Heart left ventricle (tissue), 13 donors: ENCODE results near the gene EIF4E3.

Experiments used
- CTCF ChIP-seq, 12 donors: fragments of 200-600 bp; sonication (generic) in 4 of 12; IDR thresholded peaks; one replicate each; pipeline versions ENCODE4 v1.5.0 to v1.8.0; 2018 to 2022; ENCODE audit warnings: antibody characterized with exemption in 12 of 12, mild to moderate bottlenecking in 5 of 12
- POLR2A ChIP-seq, 2 donors: fragments of 450-650 bp; IDR thresholded peaks; one replicate each; pipeline ENCODE4 v1.6.1; 2017; ENCODE audit warnings: antibody characterized with exemption in 2 of 2, mild to moderate bottlenecking in 2 of 2, moderate library complexity in 2 of 2
- donor health status: ischemic (EF 13 %, LVEDD 7.1; RV severe dilation, severe dysfunction).
- donor health status: DM: no; HTN: yes; CAD: no.
- donor health status: DM: no; HTN: no; CAD: no.
- donor health status: ischemic (EF 25% LVEDD 6.9; RV normal size, moderate dysfunction).
- donor health status: ischemic (EF 25% LVEDD 5.7; RV mildly dilated, moderate dysfunction).
- donor health status: ischemic (EF 35%, LVEDD 5.7; RV mildly dilated, moderate dysfunction).
- donor health status: nonischemic (EF 11% LVEDD 7.7; RV severe dilation, severe dysfunction).
- donor health status: DM: yes; HTN: yes; CAD: no.
- donor health status: PGD.
- donor health status: ischemic (EF 29% LVEDD 5.4; RV normal size, mild dysfunction).
- donor health status: nonischemic (EF 23%, LVEDD 6.1; RV moderate dilation, normal function).

- TF ChIP-seq CTCF (IDR thresholded peaks at IDR 0.05) (no peak), POLR2A (IDR thresholded peaks at IDR 0.05) (no peak)
Measured at GRCh38 chr3:71709908-71710511, 15.2 kb downstream of the EIF4E3 start.
